Adrenal gland (tissue), 5 donors: Measurements from ENCODE around the gene NAP1L4.

Source experiments
- POLR2A ChIP-seq, 2 donors: fragments of 450-650 bp; IDR thresholded peaks; one replicate each; pipeline ENCODE4 v1.6.1; 2017; ENCODE audit warnings: antibody characterized with exemption in 2 of 2, mild to moderate bottlenecking in 2 of 2, moderate library complexity in 1 of 2
- TF ChIP-seq, protein P1 (sequence below), 6 experiments: fragments of 450-650 bp in 4 of 6; fragments of 200-600 bp in 2 of 6; sonication (generic) in 1 of 6; IDR thresholded peaks; 1 replicate in 5 of 6; 2 replicates in 1 of 6; pipeline versions ENCODE4 v1.5.1 to v1.8.0; 2016 to 2021; ENCODE audit warnings: antibody characterized with exemption in 6 of 6, mild to moderate bottlenecking in 2 of 6, moderate library complexity in 1 of 6
- donor health status: DM: no; HTN: no; CAD: no.

DNA sequence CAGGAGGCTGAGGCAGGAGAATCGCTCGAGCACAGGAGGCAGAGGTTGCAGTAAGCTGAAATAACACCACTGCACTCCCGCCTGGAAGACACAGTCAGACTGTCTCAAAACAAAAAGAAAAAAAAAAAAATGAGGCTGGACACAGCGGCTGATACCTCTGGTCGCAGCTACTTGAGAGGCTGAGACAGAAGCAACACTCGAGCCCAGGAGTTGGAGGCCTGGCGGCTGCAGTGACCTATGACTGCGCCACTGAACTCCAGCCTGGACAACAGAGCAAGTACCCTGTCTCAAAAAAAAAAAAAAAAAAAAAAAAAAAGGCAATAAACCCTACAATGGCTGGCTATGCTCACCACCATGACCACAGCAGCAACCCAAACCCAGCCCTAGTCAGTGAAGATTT lies 11.0 kb downstream of the NAP1L4 start:
- TF ChIP-seq POLR2A (IDR thresholded peaks at IDR 0.05) = no peak
- TF ChIP-seq, protein P1, sequence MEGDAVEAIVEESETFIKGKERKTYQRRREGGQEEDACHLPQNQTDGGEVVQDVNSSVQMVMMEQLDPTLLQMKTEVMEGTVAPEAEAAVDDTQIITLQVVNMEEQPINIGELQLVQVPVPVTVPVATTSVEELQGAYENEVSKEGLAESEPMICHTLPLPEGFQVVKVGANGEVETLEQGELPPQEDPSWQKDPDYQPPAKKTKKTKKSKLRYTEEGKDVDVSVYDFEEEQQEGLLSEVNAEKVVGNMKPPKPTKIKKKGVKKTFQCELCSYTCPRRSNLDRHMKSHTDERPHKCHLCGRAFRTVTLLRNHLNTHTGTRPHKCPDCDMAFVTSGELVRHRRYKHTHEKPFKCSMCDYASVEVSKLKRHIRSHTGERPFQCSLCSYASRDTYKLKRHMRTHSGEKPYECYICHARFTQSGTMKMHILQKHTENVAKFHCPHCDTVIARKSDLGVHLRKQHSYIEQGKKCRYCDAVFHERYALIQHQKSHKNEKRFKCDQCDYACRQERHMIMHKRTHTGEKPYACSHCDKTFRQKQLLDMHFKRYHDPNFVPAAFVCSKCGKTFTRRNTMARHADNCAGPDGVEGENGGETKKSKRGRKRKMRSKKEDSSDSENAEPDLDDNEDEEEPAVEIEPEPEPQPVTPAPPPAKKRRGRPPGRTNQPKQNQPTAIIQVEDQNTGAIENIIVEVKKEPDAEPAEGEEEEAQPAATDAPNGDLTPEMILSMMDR (IDR thresholded peaks at IDR 0.05) = no peak
